HG03520 (cell line): ENCODE data around the gene C3orf18.

Experiments
- ATAC-seq: cut with Tn5 transposase; IDR thresholded peaks from one replicate; pipeline ENCODE4 v1.9.1; 2021; ENCODE audit warnings: mild to moderate bottlenecking, moderate library complexity; ENCODE audit not compliant: unreplicated experiment

C3orf18 gene

DNA sequence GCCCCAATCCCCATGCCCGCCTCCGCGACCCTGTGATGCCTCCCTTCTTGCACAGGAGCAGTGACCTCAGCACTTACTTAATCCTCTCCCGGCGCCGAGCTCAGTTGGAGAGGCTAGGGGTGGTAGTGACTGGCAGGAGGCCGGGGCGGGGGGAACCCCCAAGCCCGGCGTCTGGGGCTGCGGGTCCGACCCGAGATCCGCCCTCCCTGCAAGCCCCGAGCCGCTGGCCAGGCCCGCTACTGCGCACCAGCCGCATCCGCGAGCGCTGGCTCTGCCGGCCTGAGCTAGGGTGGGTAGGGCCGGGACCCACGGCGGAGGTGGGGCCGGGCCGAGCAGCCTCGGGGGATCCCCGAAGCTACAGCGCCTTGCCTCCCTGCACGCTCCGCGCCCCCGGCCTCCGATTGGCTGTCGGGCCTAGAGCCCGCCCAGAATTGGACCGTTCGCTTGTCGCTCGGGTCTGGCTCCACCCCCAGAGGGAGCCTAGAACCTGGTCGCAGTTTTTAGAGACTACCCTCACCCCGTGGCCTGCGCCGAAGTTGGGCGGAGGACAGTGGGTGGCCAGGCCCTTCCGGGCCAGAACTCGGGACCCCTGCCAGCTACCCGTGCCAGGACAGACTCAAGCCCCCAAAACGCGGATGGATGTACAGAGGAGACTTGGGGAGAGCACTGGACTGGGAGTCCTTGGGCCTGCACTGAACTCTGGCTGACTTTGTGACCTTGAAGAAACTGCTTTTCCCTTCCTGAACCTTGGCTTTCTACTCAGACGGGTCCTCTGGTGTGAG lies at the start of gene C3orf18:
Gene C3orf18, minus strand, starts transcription at position 362 of the 782 bp plus-strand sequence. CDS start 2,048 bp downstream, outside the sequence.
- peak; percentile 72 for ATAC-seq

DNA sequence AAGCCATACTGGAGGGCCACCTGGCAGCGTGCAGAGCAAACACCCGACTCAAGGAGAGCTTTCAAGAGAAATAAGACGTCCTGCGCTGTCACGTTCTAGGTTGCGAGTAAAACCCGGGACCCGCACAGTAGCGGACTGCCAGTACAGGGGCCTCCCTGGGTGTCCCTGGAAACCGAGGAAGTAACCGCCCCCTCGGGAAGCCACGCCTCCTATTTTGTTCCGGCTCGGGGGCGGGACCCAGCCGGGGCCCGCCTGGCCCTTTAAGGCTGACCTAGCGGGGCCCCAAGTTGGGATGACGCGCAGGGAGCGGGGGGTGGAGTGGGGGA lies 49.2 kb upstream of the C3orf18 start:
- ATAC-seq = peak; percentile 59

DNA sequence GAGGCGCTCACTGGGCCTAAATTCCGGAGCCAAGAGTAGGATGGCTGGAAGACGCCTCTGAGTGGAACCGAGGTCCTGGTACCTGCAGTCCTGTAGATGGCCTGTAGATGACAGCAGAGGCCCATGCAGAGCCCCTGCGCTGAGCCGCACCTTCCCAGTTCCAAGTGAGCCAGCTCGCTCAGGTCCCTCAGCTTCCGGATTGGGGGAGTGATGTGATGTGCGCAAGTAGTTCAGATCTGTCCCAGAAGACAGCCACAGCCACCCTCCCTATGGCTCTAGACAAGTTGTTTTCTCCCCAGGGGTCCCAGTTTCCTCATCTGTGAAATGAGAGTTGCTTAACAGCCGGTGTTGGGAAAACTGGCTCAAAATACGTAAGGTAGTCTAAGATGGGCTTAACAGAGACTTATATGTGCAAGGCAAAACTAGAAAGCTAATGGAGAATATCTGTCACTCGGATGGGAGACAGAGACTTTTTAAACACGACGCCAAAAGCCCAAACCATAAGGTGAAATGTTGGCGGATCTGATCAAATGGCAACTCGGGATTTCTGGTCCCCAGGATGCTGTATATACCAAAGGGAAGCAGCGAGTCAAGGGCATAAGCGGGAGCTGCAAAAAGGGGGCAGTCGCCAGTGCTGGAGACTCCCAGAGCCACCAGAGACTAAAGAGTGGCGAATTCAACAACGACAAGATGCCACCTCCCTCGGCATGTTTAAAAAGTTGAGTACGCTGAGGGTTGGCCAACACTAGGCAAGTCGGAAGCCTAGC lies 48.6 kb upstream of the C3orf18 start:
- no peak for ATAC-seq

DNA sequence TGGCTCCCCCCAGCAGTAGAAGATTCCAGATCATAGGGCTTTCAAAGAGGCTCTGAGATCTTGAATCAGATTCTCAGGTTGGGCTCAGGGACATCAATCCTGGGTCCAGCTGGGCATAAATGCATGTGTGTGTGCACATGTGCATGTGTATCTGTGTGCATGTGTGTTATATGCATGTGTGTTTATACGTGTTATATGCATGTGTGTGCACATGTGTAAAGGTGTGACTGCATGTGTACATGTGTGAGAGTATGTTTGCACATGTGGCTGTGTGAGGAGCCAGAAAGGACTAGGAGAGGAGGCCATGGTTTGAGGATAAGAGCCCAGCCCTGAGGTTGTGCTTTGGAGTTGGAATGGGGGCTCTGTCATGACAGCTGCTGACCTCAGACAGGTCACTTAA lies 47.6 kb upstream of the C3orf18 start:
- no peak for ATAC-seq

DNA sequence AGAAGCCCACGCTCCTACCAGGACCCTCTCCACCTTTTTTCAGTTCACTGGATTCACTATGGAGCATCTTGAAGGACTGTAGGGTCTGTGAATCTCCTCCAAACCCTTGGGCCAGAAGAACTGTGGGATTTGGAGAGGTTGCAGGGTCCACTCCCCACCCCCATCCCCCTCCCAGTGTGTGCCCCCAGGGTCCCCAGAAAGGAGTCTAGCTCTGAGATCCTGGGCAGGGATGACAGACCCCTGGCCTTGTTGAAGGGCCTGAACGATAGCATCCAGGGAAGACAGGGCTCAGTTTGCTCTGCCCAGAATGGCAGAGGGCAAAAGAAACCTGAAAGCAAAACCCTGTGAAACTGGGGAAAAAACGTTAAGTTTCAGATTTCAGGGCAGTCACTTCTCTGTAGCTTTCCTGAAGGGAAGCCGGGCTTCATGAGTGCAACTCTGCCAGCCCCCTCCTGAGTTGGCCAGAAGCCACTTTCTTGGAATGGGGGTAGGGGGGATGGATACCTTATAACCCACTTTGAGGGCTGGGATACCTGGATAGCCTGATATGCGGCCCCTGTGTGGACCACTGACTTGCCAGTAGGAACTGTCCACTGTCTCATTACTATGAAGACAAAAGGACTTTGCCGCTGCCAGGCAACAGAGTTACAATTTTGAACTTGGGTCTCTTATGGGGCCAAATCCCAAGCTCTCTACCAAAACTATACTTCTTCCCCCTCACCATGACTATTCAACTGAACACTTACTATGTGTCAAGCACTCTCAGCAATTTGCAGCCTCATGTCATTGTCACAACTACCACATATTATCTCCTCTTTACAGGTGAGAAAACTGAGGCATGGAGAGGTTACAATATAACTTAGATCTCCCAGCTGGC lies 45.7 kb upstream of the C3orf18 start:
- no peak for ATAC-seq

DNA sequence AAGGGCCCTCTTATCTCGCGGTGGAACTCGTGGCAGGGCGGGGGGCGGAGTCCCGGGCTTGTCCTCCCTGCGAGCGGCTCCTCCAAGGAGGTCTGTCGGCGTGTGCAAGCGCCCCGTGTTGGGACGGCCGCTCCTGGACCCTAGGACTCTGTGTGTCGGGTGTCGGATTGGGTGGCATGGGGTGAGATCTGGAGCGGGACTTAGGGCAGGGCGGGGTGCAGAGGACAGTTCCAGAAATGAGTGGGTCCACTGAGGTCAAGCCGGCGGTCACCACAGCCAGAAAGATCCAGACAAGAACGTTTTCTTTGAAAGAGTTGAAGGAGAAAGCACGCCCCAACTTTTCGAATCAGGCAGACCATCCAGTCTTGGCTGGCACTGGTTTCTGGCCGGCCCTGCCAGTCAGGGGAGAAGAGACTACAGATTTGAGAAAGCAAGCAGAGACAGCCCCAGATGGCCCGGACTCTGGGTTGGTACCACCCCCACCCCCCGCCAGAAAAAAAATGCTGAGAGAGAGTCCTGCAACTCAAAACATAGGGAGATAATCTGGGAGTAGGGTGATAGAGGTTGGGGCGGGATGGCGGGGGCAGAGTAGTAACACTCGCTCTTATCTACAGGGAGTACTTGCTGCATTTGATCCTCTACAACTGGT lies 44.8 kb upstream of the C3orf18 start:
- peak; percentile 7 for ATAC-seq

DNA sequence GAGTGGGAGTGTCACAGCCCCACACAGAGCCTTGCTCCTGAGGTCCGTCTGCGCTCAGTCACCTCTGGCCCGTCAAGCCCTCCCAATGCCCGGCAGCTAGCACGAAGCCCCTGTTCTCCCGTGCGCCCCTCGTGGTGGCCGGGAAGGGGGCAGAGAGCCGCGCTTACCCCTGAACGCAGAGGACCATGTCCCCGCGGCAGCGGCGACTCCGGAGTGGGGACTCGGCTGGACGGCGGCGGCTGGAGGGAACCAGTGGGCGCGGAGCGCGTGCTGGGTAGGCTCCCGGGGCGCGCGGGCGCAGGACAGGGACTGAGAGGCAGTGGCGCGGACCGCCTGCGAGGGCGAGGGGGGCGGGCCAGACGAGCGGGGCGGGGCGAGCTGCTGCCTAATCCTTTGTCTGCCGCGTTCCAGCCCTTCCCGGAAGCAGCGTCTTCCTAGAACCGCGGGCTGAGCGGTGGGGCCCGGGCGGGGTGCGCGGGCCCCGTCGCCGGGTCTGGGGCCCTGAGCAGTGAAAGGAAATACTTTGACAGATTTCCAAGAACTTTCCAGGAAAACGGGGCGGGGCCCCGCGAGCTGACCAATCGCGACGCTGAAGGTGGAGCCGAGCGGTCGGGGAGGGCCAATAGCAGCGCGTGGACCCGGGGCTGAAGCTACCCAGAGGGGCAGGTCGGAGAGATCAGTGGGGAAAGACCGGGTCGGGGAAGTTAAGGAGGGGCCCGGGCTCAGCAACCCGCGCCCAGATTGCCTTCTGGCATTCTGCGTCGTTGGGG lies 44.1 kb upstream of the C3orf18 start, which contains the start of gene CISH:
Gene CISH, minus strand, starts transcription at position 311 of the 770 bp plus-strand sequence. Its CDS starts 124 bp downstream, at position 187.
- peak; percentile 59 for ATAC-seq

DNA sequence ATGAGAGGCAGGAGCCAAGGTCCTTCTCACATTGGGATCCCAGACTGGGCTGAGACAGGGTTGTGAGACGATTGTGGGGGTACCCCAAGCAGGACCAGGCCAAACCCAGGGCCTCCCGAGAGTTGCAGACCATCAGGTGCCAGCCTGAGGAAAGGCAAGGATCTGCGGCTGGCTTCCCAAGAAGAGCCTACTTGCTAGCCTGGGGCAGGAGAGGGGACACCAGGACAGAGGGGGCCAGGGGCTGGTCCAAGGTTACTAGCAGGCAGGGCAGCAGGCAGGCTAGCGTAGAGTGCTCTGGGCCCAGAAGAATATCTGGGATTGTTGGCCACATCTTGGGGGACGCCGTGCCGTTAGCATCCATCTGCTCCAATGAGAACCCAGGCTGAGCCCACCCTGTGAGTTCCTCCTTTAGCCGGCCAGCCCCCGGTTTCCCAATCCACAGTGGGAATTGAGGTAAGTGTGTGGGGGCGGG lies 43.5 kb upstream of the C3orf18 start:
- ATAC-seq = no peak

DNA sequence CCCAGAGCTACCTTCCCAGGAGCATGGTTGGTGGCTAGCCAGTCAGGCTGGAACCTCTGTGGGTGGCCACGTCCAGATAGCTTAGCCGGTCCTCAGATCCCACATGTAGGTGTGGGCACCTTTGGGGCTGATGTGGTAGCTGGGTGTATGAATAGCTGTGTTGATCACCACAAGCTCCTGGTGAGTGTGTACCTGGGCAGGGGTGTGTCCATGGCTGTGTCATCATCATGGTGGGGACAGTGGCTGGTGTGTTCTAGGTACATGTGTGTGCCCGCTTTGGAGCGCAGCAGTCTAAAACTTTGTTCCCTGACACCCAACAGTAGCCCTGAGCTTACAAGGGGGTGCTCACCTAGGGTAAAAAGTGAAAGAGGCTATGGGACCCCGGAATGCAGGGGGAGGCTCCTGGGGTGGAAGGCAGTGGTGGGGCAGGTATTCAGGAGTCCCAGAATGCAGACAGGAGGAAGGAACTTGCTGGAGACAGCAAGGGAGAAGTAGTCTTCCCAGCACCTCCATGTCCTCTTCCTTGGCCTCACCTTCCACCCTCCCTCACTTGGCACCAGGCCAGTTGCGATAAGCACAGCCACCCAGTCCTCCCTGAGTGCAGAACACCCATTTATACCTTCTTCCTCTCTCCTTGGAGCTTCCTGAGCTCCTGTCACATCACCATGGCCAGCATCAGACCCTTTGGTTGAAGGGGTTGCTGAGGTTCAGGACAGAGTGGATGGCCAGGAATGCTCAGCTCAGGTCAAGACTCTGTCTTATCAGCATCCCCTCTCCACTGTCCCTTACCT lies 42.8 kb upstream of the C3orf18 start:
- ATAC-seq = no peak

DNA sequence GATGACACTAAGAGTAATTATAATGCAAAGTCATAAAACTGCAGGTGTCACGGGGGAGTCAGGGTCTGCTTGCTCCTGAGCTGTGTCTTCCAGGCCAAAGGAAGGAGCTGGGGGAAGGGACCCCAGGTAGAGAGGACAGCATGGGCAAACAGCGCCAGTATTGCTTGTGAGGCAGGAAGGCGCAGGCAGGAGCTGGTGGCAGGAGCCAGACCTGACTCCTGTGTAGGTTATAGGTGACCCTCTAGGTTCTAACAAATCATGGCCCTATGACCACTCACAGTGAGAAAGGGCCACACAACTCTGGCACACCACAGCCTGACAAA lies 42.2 kb upstream of the C3orf18 start:
- ATAC-seq = no peak

DNA sequence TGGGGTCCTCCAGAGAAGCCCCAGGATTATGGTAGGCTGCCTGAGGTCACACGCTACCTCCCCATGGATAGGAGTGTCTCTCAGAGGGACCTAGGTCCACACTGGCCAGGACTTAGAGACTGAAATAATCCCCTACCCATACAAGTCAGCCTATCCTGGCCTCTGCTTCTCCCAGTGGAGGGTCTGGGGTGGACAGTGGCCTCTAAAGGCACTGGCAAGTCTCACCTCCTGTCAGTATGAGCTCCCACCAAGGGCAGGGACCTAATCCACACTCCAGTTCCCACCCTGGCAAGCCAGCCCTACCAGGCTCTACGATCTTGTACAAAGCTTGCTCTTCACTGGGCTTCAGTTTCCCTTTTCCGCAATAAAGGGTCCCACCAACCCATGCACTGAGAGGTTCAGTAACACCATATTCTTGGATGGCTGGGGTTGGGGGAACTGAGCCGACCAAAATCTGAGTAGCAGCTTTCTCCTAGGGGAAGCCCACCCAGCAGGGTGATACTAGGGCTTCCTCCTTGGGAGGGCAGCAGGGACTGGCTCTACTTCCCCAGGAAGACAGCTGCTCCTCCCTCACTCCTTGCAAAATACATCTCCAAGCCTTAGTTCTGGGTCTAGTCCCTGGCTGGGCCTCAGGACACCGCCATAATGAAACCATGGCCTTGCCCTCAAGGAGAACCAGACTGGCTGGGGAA lies 41.7 kb upstream of the C3orf18 start:
- ATAC-seq = no peak

DNA sequence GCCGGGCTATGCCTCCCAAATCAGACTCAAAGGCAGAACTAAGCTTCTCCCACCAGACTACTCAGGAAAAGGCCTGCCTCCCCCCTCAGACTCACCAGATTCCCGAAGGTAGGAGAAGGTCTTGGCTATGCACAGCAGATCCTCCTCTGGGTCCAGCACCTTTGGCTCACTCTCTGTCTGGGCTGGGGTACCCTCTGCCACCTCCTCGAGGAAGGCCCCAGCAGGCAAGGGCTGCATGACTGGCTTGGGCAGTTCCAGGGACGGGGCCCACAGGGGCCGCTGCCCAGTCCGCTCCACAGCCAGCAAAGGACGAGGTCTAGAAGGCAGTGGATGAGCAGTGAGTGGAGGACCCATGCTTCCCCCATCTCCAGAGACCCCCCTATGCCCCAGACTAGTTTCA lies 40.7 kb upstream of the C3orf18 start:
- no peak for ATAC-seq

DNA sequence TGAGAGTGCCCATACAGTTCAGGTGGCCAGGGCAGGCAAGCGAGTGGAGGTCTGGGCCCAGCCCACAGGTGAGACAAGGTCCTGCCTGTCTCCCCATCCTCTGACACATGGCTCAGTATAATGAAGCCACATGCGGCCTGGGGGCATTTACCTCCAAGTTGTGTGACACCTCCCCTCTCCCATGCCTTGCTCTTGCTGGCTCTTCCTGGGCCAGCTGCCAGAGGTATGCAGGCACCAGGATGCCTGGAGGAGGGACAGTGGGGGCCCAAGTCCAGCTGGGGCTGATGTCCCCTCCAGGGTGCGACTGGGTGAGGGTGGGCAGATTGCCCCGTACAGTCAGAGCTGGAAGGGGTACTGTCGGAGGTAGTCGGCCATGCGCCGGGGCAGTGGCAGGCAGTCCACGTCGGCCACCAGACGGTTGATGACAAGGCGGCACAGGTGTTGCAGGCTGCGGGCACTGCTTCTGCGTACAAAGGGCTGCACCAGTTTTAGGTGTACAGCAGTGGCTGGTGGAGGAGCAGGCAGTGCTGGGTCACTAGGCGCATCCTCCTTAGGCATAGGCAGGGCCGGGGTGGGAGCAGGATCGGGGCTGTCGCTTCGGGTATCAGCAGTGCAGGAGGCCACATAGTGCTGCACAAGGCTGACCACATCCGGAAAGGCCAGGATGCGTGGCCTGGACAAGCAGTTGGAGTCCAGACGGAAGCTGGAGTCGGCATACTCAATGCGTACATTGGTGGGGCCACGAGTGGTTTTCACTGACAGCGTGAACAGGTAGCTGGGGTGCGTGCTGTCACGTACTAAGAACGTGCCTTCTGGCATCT lies 39.9 kb upstream of the C3orf18 start:
- no peak for ATAC-seq

DNA sequence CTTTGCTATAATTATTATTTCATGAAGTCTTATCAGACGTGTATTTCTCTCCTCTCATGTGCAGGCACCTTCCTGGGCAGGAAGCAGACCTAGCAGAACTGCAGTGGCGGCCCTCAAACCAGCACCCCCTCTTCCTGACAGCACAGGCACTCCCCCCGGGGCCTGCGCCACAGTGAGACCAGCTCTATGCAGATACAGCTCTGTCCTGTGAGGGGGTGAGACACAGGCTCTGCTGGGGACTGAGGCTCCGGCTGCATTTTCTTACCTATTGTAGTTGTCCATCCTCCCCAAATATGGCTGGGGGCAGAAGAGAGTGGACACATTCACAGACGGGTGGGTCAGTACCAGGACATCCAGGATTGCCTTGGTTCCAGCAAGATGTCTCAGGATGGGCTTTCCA lies 39.0 kb upstream of the C3orf18 start:
- ATAC-seq = no peak

DNA sequence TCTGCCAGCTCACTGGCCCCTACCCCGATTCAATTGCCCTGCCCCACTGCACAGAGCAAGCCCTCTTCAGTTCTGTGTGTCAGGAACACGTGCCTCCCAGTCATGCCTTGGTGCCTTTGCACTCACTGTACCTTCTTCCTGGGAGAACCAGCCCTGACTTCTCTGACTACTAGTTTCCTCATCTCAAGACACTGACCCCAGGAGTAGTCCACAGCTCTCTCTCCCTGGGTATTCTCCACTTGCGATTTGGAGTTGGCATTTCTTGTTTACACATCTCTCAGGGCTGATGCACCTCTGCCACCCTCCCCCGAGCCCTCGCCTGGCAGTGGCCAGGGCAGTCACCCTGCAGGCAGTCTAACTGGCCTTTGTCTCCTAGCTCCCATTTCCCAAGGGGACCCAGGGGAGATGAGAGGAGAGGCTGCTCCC lies 38.4 kb upstream of the C3orf18 start:
- no peak for ATAC-seq

DNA sequence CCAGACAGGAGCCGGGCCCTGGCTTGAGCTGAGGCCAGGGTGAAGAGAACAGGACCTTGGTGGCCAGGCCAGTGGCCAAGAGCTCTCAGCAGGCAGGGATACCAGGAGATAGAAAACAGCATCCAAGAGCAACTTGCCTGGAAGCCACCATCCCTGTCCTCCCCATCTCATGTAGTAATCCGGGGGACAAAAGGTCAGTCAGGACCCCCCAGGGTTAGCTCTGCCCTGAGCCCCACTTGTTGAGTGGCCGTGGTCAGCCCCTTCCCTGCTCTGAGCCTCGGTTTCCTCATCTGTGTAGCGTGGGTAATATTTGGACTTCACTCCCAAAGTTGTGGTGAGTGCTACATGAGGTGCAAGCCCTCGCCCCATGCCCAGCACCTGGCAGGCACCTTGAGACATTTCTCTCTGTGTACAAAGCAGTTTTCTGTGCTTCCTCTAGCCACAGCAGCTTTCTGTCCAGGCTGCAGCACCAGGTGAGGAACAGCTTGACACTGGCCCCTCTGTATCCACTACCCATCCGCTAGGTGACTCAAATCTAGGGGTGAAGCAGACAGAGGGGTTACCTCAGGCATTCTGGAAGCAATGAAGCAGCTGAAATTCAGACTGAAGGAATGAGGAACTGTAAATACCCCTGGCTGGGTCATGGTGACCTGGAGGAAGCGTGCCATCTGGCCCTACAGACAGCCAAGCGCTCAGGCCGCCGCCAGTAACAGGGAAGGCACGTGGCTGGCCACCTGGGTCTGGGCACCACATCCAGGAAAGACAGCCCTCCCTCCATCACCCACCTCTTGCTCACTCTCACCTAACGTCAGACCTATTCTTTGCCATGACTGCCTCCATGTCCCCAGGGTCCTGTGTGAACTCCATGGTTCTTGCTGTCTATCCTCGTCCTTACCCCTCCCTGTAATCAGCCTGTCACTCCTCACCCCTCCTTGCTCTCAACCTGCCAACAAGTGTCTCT lies 37.4 kb upstream of the C3orf18 start:
- ATAC-seq = no peak
